ENCODE results near the gene RAB11FIP3. TPM values are rescaled to one million over a fixed set of nuclear protein-coding genes. Genes with fewer than 3 reads are reported as not detected.

RAB11FIP3 gene
- total and polyA plus RNA-seq, 2 of the 13 experiments (the other 11 are each of a cell fraction or from before 2014, with no cell fraction given): 34.3 to 57.6 TPM

DNA sequence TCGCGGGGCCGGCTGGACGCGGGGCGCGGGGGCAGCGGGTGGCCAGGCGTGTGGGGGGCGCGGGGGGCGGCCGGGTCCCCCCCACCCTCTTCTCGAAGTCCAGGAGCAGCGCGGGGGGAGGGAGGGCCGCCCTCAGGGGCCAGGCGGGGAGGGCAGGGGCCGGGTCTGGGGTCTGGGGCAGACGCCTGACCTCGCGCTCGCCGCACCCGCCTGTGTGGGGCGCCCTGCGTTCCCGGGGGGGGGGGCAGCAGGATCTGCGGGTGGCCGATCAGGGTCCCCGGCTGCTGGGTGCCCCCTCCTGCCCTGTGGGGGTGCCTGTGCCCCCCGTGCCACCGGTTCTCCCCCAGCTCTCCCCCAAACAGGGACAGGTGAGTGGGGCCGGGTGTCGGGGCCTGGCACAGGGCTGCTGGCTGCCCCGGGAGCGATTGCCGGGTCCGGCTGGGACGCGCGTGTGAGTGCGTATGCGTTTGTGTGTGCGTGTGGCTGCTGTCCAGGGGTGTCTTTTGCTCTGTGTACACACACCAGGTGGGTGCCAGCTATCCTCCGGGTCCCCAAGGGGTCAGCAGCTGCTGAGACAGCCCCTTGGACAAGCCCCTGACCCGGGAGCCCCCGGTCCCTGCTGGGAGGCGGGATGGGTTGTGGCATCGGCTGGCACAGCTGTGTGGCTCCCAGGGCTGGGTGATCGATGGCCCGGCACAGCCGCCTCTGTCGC lies 135.4 kb downstream of the RAB11FIP3 start:
- WGBS (ENCODE audit: low lambda C conversion rate): 0% methylated on average over 2 of the region's 54 CpGs

More for the DNA sequence above, 135.4 kb downstream of the RAB11FIP3 start:
- intact Hi-C loops (cut with micrococcal nuclease; ENCODE audit: unreplicated experiment) (no loop called here), in situ Hi-C loops (cut with HindIII; ENCODE audit: extremely low pct_ligation_motif_present, low pct_unique_long_range_greater_than_20kb) (no loop called here)
- peaks cover 17 to 61% of the 10 kb centered on the region in 2 experiments for H3K27me3 ChIP-seq (ENCODE audit: control insufficient read depth in 1 of 2, insufficient read depth in 2 of 2, low read length in 2 of 2)
- H3K4me2 ChIP-seq (ENCODE audit: low read depth, low read length): peak overlapping the region; percentile 58
- no peaks in the 10 kb centered on the region for H3K79me2 ChIP-seq (ENCODE audit: insufficient read depth, low read length)
- DNase-seq (ENCODE audit: low spot score) (no peak), ATAC-seq (no peak), FAIRE-seq (no peak)
- TF ChIP-seq MTF2 (CRISPR knock-in tag; IDR thresholded peaks at IDR 0.05; ENCODE audit: borderline replicate concordance) (peak; percentile 50; the same call in 1 of the 2 replicates), MTA1 (CRISPR knock-in tag; IDR thresholded peaks at IDR 0.05; ENCODE audit: borderline replicate concordance) (0 out of 2 replicates have a peak, but pooled peaks have one; percentile 41), ZNF383 (CRISPR knock-in tag; IDR thresholded peaks at IDR 0.05; ENCODE audit: borderline replicate concordance) (no peak), ZNF232 (CRISPR knock-in tag; IDR thresholded peaks at IDR 0.05; ENCODE audit: borderline replicate concordance) (no peak), HNRNPL (IDR thresholded peaks at IDR 0.05; ENCODE audit: low read depth, low read length) (0 out of 2 replicates have a peak, but pooled peaks have one; percentile 35), ATM (IDR thresholded peaks at IDR 0.05; ENCODE audit: borderline replicate concordance) (no peak), ZNF460 (CRISPR knock-in tag; IDR thresholded peaks at IDR 0.05; ENCODE audit: borderline replicate concordance) (no peak), ZNF296 (CRISPR knock-in tag; conservative IDR thresholded peaks at IDR 0.05) (0 out of 2 replicates have a peak, but pooled peaks have one; percentile 63), EHMT2 (IDR thresholded peaks at IDR 0.05; ENCODE audit: borderline replicate concordance, low read depth, low read length) (no peak)
- TF ChIP-seq, protein P1, sequence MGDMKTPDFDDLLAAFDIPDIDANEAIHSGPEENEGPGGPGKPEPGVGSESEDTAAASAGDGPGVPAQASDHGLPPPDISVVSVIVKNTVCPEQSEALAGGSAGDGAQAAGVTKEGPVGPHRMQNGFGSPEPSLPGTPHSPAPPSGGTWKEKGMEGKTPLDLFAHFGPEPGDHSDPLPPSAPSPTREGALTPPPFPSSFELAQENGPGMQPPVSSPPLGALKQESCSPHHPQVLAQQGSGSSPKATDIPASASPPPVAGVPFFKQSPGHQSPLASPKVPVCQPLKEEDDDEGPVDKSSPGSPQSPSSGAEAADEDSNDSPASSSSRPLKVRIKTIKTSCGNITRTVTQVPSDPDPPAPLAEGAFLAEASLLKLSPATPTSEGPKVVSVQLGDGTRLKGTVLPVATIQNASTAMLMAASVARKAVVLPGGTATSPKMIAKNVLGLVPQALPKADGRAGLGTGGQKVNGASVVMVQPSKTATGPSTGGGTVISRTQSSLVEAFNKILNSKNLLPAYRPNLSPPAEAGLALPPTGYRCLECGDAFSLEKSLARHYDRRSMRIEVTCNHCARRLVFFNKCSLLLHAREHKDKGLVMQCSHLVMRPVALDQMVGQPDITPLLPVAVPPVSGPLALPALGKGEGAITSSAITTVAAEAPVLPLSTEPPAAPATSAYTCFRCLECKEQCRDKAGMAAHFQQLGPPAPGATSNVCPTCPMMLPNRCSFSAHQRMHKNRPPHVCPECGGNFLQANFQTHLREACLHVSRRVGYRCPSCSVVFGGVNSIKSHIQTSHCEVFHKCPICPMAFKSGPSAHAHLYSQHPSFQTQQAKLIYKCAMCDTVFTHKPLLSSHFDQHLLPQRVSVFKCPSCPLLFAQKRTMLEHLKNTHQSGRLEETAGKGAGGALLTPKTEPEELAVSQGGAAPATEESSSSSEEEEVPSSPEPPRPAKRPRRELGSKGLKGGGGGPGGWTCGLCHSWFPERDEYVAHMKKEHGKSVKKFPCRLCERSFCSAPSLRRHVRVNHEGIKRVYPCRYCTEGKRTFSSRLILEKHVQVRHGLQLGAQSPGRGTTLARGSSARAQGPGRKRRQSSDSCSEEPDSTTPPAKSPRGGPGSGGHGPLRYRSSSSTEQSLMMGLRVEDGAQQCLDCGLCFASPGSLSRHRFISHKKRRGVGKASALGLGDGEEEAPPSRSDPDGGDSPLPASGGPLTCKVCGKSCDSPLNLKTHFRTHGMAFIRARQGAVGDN (CRISPR knock-in tag; IDR thresholded peaks at IDR 0.05): no peak
- TF ChIP-seq, protein P2, sequence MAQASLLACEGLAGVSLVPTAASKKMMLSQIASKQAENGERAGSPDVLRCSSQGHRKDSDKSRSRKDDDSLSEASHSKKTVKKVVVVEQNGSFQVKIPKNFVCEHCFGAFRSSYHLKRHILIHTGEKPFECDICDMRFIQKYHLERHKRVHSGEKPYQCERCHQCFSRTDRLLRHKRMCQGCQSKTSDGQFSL (CRISPR knock-in tag; IDR thresholded peaks at IDR 0.05): peak; percentile 50; the same call in 1 of the 2 replicates
- TF ChIP-seq, protein P3, sequence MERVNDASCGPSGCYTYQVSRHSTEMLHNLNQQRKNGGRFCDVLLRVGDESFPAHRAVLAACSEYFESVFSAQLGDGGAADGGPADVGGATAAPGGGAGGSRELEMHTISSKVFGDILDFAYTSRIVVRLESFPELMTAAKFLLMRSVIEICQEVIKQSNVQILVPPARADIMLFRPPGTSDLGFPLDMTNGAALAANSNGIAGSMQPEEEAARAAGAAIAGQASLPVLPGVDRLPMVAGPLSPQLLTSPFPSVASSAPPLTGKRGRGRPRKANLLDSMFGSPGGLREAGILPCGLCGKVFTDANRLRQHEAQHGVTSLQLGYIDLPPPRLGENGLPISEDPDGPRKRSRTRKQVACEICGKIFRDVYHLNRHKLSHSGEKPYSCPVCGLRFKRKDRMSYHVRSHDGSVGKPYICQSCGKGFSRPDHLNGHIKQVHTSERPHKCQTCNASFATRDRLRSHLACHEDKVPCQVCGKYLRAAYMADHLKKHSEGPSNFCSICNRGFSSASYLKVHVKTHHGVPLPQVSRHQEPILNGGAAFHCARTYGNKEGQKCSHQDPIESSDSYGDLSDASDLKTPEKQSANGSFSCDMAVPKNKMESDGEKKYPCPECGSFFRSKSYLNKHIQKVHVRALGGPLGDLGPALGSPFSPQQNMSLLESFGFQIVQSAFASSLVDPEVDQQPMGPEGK (CRISPR knock-in tag; IDR thresholded peaks at IDR 0.05): peak; percentile 26; the same call in 1 of the 2 replicates
- TF ChIP-seq, protein P4, sequence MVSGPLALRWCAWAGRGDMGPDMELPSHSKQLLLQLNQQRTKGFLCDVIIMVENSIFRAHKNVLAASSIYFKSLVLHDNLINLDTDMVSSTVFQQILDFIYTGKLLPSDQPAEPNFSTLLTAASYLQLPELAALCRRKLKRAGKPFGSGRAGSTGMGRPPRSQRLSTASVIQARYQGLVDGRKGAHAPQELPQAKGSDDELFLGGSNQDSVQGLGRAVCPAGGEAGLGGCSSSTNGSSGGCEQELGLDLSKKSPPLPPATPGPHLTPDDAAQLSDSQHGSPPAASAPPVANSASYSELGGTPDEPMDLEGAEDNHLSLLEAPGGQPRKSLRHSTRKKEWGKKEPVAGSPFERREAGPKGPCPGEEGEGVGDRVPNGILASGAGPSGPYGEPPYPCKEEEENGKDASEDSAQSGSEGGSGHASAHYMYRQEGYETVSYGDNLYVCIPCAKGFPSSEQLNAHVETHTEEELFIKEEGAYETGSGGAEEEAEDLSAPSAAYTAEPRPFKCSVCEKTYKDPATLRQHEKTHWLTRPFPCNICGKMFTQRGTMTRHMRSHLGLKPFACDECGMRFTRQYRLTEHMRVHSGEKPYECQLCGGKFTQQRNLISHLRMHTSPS (CRISPR knock-in tag; IDR thresholded peaks at IDR 0.05; ENCODE audit: low read depth): peak; percentile 55; the same call in 1 of the 2 replicates
- 0 out of 2 replicates have a peak overlapping the region, but pooled peaks have one; percentile 25 for H3K9ac ChIP-seq (ENCODE audit: insufficient read depth, low read depth, low read length)
- no peaks in the 10 kb centered on the region for H4K20me1 ChIP-seq (ENCODE audit: insufficient read depth, low read length)
- peak overlapping the region in 2 of 3 experiments; percentile 25 to 46; a peak in 2 of 6 replicates for H3K4me3 ChIP-seq (replicated peaks in 1 of 3; ENCODE audit: insufficient read depth in 1 of 3, low read depth in 2 of 3, low read length in 3 of 3)
- no peaks in the 10 kb centered on the region for H3K9me3 ChIP-seq (ENCODE audit: low read length)
- no peaks in the 10 kb centered on the region for H3K36me3 ChIP-seq (replicated peaks in 1 of 2; ENCODE audit: control insufficient read depth in 1 of 2, insufficient read depth in 2 of 2, low read length in 2 of 2)
- ChIA-PET POLR2A (interaction anchor here (0.5 kb wide), 1 partner anchor 860 kb away, joined by 3 read pairs; no protein-coding TSS in a partner anchor), CTCF (ENCODE audit: low intra/inter-chr PET ratio, low total read pairs) (no interaction called here)
- no peak overlapping the region for H2AFZ ChIP-seq (ENCODE audit: low read length)
- no peak overlapping the region for H3K27ac ChIP-seq (ENCODE audit: extremely low read length, insufficient read depth, low read length)
- no TSS peak for BruUV-seq (replicated peaks)
- H3K4me1 ChIP-seq (ENCODE audit: insufficient read depth, low read length): peaks cover 72% of the 10 kb centered on the region
